OCI-LY7 (cell line): Measurements from ENCODE around the gene CBFA2T2.
"Not testable (repeated sequence)": the region's sequence is repeated elsewhere in the genome, so short reads cannot be mapped to it uniquely, and the experiment has no call there.

ENCODE experiments used
- EZH2phosphoT487 ChIP-seq: fragments of 200-600 bp; sonication (generic); IDR thresholded peaks from 2 replicates; pipeline ENCODE4 v1.6.1; 2018; ENCODE audit warnings: low read depth, borderline replicate concordance, mild to moderate bottlenecking, mixed run types, antibody characterized with exemption, low read length, moderate library complexity, mixed read lengths
- TF ChIP-seq, protein P1 (sequence below): fragments of 200-600 bp; sonication (generic); conservative IDR thresholded peaks from 2 replicates; pipeline ENCODE4 v1.5.1; 2014; ENCODE audit warnings: mild to moderate bottlenecking, antibody characterized with exemption, low read length, moderate library complexity, mixed read lengths

DNA sequence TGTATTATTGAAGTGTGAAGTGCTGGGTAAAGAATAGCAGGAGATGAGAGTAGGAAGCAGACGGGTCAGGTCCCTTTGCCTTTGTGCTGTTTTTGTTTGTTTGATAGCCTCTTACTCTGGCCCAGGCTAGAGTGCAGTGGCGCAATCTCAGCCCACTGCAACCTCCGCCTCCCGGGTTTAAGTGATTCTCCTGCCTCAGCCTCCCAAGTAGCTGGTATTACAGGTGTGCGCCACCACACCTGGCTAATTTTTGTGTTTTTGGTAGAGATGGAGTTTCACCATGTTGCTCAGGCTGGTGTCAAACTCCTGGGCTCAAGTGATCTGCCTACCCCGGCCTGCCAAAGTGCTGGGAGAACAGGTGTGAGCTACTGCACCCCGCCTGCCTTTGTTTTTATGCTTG, 18.1 kb downstream of the CBFA2T2 start:
- TF ChIP-seq, protein P1, sequence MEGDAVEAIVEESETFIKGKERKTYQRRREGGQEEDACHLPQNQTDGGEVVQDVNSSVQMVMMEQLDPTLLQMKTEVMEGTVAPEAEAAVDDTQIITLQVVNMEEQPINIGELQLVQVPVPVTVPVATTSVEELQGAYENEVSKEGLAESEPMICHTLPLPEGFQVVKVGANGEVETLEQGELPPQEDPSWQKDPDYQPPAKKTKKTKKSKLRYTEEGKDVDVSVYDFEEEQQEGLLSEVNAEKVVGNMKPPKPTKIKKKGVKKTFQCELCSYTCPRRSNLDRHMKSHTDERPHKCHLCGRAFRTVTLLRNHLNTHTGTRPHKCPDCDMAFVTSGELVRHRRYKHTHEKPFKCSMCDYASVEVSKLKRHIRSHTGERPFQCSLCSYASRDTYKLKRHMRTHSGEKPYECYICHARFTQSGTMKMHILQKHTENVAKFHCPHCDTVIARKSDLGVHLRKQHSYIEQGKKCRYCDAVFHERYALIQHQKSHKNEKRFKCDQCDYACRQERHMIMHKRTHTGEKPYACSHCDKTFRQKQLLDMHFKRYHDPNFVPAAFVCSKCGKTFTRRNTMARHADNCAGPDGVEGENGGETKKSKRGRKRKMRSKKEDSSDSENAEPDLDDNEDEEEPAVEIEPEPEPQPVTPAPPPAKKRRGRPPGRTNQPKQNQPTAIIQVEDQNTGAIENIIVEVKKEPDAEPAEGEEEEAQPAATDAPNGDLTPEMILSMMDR, result not testable (repeated sequence)
- TF ChIP-seq EZH2phosphoT487, result not testable (repeated sequence)
